ENCODE measurements around the gene TAOK3.

TAOK3 gene

GRCh38 chr12:118213452-118213851, 159.3 kb downstream of the TAOK3 start:
- H3K4me3 ChIP-seq (ENCODE audit: low read depth, low read length), result no peak overlapping the region
- TF ChIP-seq MAX (IDR thresholded peaks at IDR 0.05; ENCODE audit: low read depth, low read length) (no peak), POLR2A (IDR thresholded peaks at IDR 0.05; ENCODE audit: extremely low read depth, insufficient read length) (no peak), CTCF (IDR thresholded peaks at IDR 0.05; ENCODE audit: low read depth, low read length) (no peak), MYC (IDR thresholded peaks at IDR 0.05; ENCODE audit: low read depth, low read length) (no peak)
- no peak for DNase-seq (ENCODE audit: low read depth)

- DNase-seq (ENCODE audit: low read depth), result no peak
- H3K4me3 ChIP-seq (ENCODE audit: low read depth, low read length), result no peak overlapping the region
Observed at GRCh38 chr12:118212606-118213005, 160.1 kb downstream of the TAOK3 start.

DNA sequence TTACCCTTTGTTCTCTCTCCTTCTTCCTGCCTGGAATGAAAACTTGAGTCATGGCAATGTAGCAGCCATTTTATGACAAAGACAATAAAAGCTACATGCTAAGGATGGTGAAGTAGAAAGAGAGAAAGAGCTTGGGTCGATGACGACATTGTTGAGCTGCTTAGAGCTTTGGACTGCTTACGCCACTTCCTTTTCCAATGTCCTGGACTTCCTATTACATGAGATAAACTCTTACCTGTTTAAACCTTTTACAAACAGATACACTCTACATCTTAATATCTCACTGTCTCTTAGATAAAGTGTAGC, 166.6 kb downstream of the TAOK3 start:
- DNase-seq (ENCODE audit: low read depth), result peak; percentile 71
- no peak overlapping the region for H3K4me3 ChIP-seq (ENCODE audit: low read depth, low read length)
- no peak for TF ChIP-seq MAX (IDR thresholded peaks at IDR 0.05; ENCODE audit: low read depth, low read length)
- TF ChIP-seq POLR2A (IDR thresholded peaks at IDR 0.05; ENCODE audit: extremely low read depth, insufficient read length), result no peak
- TF ChIP-seq MYC (IDR thresholded peaks at IDR 0.05; ENCODE audit: low read depth, low read length), result no peak
- TF ChIP-seq CTCF (IDR thresholded peaks at IDR 0.05; ENCODE audit: low read depth, low read length), result no peak

More at GRCh38 chr12:118212606-118213005, 160.1 kb downstream of the TAOK3 start:
- TF ChIP-seq MYC (IDR thresholded peaks at IDR 0.05; ENCODE audit: low read depth, low read length) (no peak), MAX (IDR thresholded peaks at IDR 0.05; ENCODE audit: low read depth, low read length) (no peak), POLR2A (IDR thresholded peaks at IDR 0.05; ENCODE audit: extremely low read depth, insufficient read length) (no peak), CTCF (IDR thresholded peaks at IDR 0.05; ENCODE audit: low read depth, low read length) (no peak)

DNA sequence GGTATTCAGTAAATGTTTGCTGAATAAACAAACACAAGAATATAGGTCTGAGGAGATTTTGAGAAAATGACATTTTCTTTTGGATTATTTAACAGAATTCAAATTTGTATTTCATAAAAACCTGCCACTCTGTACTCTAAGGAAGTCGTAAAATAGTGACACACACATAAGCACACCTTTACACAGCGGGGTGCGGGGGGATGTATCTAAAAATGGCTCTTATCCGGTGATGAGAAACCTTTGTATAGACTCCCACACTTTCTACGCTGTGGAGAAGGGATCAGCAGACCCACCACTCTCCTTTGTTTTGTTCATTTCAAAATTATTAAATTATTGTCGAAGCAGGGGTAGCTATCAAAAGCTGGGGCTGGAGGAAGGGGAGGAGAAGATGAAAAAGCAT, 178.7 kb downstream of the TAOK3 start:
- no peak for TF ChIP-seq MYC (IDR thresholded peaks at IDR 0.05; ENCODE audit: low read depth, low read length)
- TF ChIP-seq MAX (IDR thresholded peaks at IDR 0.05; ENCODE audit: low read depth, low read length), result no peak
- TF ChIP-seq CTCF (IDR thresholded peaks at IDR 0.05; ENCODE audit: low read depth, low read length), result no peak
- TF ChIP-seq POLR2A (IDR thresholded peaks at IDR 0.05; ENCODE audit: extremely low read depth, insufficient read length), result no peak
- no peak for DNase-seq (ENCODE audit: low read depth)
- H3K4me3 ChIP-seq (ENCODE audit: low read depth, low read length), result no peak overlapping the region

GRCh38 chr12:118193477-118193876, 179.2 kb downstream of the TAOK3 start:
- no peak overlapping the region for H3K4me3 ChIP-seq (ENCODE audit: low read depth, low read length)
- TF ChIP-seq MYC (IDR thresholded peaks at IDR 0.05; ENCODE audit: low read depth, low read length) (no peak), CTCF (IDR thresholded peaks at IDR 0.05; ENCODE audit: low read depth, low read length) (no peak), POLR2A (IDR thresholded peaks at IDR 0.05; ENCODE audit: extremely low read depth, insufficient read length) (no peak), MAX (IDR thresholded peaks at IDR 0.05; ENCODE audit: low read depth, low read length) (no peak)
- DNase-seq (ENCODE audit: low read depth), result no peak

GRCh38 chr12:118190266-118190665, 182.4 kb downstream of the TAOK3 start:
- no peak for DNase-seq (ENCODE audit: low read depth)
- no peak for TF ChIP-seq MAX (IDR thresholded peaks at IDR 0.05; ENCODE audit: low read depth, low read length)
- TF ChIP-seq MYC (IDR thresholded peaks at IDR 0.05; ENCODE audit: low read depth, low read length), result no peak
- TF ChIP-seq POLR2A (IDR thresholded peaks at IDR 0.05; ENCODE audit: extremely low read depth, insufficient read length), result no peak
- no peak for TF ChIP-seq CTCF (IDR thresholded peaks at IDR 0.05; ENCODE audit: low read depth, low read length)
- H3K4me3 ChIP-seq (ENCODE audit: low read depth, low read length), result no peak overlapping the region
